GM10266 (cell line): ENCODE measurements around the gene RHEB.

Experiments
- DNase-seq: peaks from one replicate; pipeline ENCODE4 v3.0.0; 2012; ENCODE audit errors: extremely low spot score
- TF ChIP-seq, protein P1 (sequence below): IDR thresholded peaks from 2 replicates; pipeline ENCODE4 v1.5.1; 2012; ENCODE audit warnings: mild to moderate bottlenecking, low read depth; ENCODE audit not compliant: control insufficient read depth, insufficient read depth; ENCODE audit errors: missing control alignments

RHEB gene

DNA sequence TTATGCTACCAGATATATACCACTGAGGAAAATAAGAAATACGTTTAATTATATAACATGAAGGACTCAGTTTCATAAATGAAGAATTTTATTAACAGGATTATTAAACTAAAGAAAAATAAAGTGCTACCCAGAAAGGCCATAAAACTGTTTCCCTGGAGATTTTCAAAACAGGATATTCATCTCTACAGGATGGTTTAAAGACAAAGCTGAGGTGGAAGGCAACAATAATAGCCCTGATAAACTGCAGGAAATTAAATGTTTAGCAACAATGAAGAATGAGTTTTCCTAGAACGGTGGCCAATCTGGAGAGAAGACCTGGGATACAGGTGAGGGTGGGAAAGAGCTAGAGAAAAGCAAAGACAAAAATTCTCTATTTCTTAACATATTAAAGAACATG, 11.9 kb downstream of the RHEB start:
- TF ChIP-seq, protein P1, sequence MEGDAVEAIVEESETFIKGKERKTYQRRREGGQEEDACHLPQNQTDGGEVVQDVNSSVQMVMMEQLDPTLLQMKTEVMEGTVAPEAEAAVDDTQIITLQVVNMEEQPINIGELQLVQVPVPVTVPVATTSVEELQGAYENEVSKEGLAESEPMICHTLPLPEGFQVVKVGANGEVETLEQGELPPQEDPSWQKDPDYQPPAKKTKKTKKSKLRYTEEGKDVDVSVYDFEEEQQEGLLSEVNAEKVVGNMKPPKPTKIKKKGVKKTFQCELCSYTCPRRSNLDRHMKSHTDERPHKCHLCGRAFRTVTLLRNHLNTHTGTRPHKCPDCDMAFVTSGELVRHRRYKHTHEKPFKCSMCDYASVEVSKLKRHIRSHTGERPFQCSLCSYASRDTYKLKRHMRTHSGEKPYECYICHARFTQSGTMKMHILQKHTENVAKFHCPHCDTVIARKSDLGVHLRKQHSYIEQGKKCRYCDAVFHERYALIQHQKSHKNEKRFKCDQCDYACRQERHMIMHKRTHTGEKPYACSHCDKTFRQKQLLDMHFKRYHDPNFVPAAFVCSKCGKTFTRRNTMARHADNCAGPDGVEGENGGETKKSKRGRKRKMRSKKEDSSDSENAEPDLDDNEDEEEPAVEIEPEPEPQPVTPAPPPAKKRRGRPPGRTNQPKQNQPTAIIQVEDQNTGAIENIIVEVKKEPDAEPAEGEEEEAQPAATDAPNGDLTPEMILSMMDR, result no peak
- DNase-seq, result no peak

DNA sequence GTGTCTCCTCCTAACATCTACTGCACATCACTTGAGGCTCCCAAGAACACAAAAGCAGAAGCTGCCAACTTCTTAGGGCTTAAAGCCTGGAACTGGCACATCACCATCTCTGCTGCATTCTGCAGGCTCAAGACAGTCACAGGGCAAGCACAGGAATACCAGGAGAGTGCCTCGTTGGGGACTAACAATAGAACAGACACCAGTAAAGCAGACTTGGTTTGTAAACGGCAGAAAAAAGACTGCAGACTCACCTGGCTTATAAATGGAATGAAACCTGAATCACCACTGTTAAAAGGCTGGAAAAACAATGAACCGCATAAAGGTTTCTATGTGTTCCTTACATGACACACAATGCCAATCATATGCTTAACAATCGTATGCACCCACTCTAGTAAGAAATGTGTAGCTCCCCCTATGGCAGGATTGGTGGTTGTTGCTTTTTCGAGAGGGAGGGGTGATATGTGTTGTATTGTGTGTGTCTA, 12.8 kb downstream of the RHEB start:
- TF ChIP-seq, protein P1, result no peak
- no peak for DNase-seq

DNA sequence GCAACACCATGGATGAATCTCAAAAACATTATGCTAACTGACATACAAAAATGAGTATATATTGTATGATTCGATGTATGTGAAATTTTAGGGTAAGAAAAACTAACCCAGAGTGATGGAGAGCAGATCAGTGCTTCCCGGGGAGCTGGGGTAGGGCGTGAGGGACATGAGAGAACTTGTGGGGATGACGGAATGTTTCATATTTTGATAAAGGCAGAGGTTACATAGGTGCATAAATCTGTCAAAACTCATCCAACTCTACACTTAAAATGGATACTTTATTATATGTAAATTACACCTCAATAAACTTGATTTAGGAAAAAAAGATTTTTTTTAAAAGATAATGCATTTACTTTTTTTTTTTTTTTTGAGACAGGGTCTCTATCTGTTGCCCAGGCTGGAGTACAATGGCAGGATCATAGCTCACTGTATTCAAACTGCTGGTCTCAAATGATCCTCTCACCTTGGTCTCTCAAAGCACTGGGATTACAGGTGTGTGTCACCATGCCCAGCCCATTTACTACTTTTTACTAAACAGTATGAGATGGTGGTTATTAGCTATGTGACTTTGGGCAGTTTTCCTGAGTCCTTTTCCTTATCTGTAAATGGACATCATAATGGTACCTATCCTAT, 13.7 kb downstream of the RHEB start:
- DNase-seq, result no peak
- TF ChIP-seq, protein P1, result no peak

DNA sequence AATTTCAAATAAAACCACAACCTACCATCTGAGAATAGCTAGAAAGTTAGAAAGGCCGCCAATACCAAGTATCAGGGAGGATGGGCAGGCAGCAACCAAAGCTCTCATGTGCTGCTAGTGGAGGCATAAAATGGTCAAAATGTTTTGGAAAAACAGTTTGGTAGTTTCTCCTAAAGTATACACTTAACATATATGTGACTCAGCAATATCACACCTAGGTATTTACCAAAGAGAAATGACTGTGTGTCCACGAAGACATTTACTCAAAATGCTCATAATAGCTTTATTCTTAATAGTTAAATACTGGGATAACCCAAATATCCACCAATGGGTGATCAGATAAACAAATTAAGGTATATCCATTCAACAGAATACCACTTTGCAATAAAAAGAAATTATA, 14.3 kb downstream of the RHEB start:
- TF ChIP-seq, protein P1, result no peak
- no peak for DNase-seq

DNA sequence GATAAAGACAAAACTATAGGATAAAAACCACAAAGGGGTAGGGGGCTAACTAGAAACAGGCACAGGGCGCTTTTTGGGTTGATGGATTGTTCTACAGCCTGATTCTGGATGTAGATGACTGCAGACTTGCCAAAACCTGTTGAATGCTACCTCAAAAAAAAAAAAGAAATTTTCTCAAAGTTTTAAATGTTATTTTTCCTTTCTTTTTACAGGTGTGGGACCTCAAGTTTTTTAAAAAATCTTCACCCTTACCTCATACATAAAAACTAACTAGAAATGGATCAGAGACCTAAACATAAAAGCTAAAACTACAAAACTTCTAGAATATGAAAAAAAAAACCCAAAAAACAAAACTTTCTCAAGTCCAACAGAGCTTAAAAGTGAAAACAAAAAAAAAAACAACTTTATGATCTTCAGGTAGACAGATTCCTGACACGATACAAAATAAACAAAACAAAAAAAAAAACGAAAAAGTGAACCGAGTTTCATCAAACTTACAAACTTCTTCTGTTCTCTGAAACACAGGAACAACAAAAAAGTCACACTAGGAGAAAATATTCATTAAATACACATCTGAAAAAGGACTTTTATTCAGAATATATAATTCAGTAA, 14.9 kb downstream of the RHEB start:
- TF ChIP-seq, protein P1, result no peak
- DNase-seq, result no peak

DNA sequence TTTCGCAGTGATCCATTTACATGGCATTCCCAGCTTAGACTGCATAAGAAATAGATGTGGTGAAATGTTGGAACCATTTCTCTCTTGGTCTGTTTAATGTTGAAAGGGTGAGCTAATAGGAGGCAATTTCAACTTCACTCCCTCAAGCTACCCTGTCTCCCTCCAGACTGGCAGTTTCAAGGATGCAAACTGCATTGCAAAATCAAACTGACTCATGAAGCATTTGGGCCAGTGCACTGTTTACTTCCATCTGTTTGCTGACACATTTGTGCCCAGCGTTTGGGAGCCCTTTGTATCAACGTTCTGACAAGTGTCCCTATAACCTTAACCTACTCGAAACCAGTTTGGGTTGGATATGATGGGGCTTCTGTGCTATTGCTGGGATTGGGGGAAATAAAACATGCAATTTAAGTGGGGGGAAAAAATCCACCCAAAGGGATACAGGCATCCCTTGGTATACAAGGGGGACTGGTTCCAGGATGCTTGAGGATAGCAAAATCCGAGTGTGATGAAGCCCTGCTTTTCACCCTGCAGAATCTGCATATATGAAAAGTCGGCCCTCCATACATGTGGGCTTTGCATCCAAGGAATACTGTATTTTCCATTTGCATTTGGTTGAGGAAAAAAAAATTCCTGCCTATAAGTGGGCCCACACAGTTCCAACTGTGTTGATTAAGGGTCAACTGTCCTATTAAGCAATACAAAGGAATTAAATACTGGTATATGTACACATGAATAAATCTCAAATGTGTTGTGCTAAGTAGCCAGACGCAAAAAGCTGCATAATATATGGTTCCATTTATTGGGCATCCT, 15.6 kb downstream of the RHEB start:
- TF ChIP-seq, protein P1, result no peak
- DNase-seq, result no peak
